ENCODE data around the gene VTI1A. TPM values are rescaled to one million over a fixed set of nuclear protein-coding genes. Genes with fewer than 3 reads are reported as not detected.
"Not testable (repeated sequence)": the region's sequence is repeated elsewhere in the genome, so short reads cannot be mapped to it uniquely, and the experiment has no call there.

The VTI1A gene
- total RNA-seq, 3 donors from 2014 or later = 53.7 to 65.6 (median 59.2) TPM

- intact Hi-C loops (cut with DNase I; ENCODE audit: low total_unique reads) = no loop called here
- no peaks in the 10 kb centered on the region for H3K27me3 ChIP-seq
- TF ChIP-seq POLR2A (IDR thresholded peaks at IDR 0.05) (no peak), POLR2AphosphoS5 (IDR thresholded peaks at IDR 0.05) (no peak), CTCF (IDR thresholded peaks at IDR 0.05) (no peak)
Observed at GRCh38 chr10:112855134-112855533, 408.1 kb downstream of the VTI1A start.

GRCh38 chr10:112857493-112857892 is 410.5 kb downstream of the VTI1A start:
- H3K27ac ChIP-seq = no peak overlapping the region
- no peaks in the 10 kb centered on the region for H3K27me3 ChIP-seq
- TF ChIP-seq POLR2A (IDR thresholded peaks at IDR 0.05) (no peak), CTCF (IDR thresholded peaks at IDR 0.05) (no peak), POLR2AphosphoS5 (IDR thresholded peaks at IDR 0.05) (no peak)
- no peaks in the 10 kb centered on the region for H3K4me1 ChIP-seq
- no peak overlapping the region for H3K4me3 ChIP-seq
- H3K9me3 ChIP-seq = no peaks in the 10 kb centered on the region
- intact Hi-C loops (cut with DNase I; ENCODE audit: low total_unique reads) = no loop called here
- H3K36me3 ChIP-seq = no peaks in the 10 kb centered on the region
- no peak for DNase-seq (ENCODE audit: low spot score in 2 of 2)

More at GRCh38 chr10:112855134-112855533, 408.1 kb downstream of the VTI1A start:
- no peak for DNase-seq (ENCODE audit: low spot score in 2 of 2)
- Histone ChIP-seq H3K27ac (no peak overlapping the region), H3K4me3 (no peak overlapping the region), H3K9me3 (no peaks in the 10 kb centered on the region), H3K36me3 (no peaks in the 10 kb centered on the region), H3K4me1 (no peaks in the 10 kb centered on the region)

GRCh38 chr10:112858986-112859651 is 412.1 kb downstream of the VTI1A start:
- no peak overlapping the region for H3K27ac ChIP-seq
- no peak for DNase-seq (ENCODE audit: low spot score in 2 of 2)
- H3K36me3 ChIP-seq = no peaks in the 10 kb centered on the region
- TF ChIP-seq POLR2AphosphoS5 (IDR thresholded peaks at IDR 0.05) = no peak
- no peaks in the 10 kb centered on the region for H3K4me1 ChIP-seq
- H3K9me3 ChIP-seq = peaks cover 0 to 3% of the 10 kb centered on the region in 2 donors
- H3K27me3 ChIP-seq = no peaks in the 10 kb centered on the region
- no peak overlapping the region for H3K4me3 ChIP-seq
- intact Hi-C loops (cut with DNase I; ENCODE audit: low total_unique reads) = no loop called here

GRCh38 chr10:112859793-112860192 is 412.8 kb downstream of the VTI1A start:
- Histone ChIP-seq H3K4me3 (no peak overlapping the region), H3K36me3 (no peaks in the 10 kb centered on the region), H3K27ac (no peak overlapping the region), H3K4me1 (no peaks in the 10 kb centered on the region), H3K27me3 (no peaks in the 10 kb centered on the region), H3K9me3 (peaks cover 0 to 10% of the 10 kb centered on the region in 2 donors)
- TF ChIP-seq CTCF (IDR thresholded peaks at IDR 0.05) = no peak
- TF ChIP-seq POLR2A (IDR thresholded peaks at IDR 0.05) = no peak
- TF ChIP-seq POLR2AphosphoS5 (IDR thresholded peaks at IDR 0.05) = no peak
- no peak for DNase-seq (ENCODE audit: low spot score in 2 of 2)
- intact Hi-C loops (cut with DNase I; ENCODE audit: low total_unique reads) = no loop called here

GRCh38 chr10:112863461-112863860 is 416.4 kb downstream of the VTI1A start:
- intact Hi-C loops (cut with DNase I; ENCODE audit: low total_unique reads); H3K4me1 ChIP-seq; H3K27me3 ChIP-seq; H3K4me3 ChIP-seq; DNase-seq (ENCODE audit: low spot score in 2 of 2); H3K27ac ChIP-seq; H3K36me3 ChIP-seq: not testable (repeated sequence)
- peaks cover 0 to 10% of the 10 kb centered on the region in 2 donors for H3K9me3 ChIP-seq

Other genes with a start within 250 kb of the VTI1A start
- not detected for gene TECTB, start 163.8 kb upstream of the VTI1A start, total RNA-seq
- 10 to 100 TPM; 13.3 to 31.8 (median 15.8) TPM for gene ACSL5, start 73.1 kb upstream of the VTI1A start, total RNA-seq
- gene ZDHHC6, start 301 bp upstream of the VTI1A start, total RNA-seq = 10 to 100 TPM; 27.4 to 34.5 (median 32.1) TPM

All from breast epithelium (tissue), 4 donors.